ENCODE data around the gene TMEM203.
"Not testable (repeated sequence)": the region's sequence is repeated elsewhere in the genome, so short reads cannot be mapped to it uniquely, and the experiment has no call there.

TMEM203 gene

DNA sequence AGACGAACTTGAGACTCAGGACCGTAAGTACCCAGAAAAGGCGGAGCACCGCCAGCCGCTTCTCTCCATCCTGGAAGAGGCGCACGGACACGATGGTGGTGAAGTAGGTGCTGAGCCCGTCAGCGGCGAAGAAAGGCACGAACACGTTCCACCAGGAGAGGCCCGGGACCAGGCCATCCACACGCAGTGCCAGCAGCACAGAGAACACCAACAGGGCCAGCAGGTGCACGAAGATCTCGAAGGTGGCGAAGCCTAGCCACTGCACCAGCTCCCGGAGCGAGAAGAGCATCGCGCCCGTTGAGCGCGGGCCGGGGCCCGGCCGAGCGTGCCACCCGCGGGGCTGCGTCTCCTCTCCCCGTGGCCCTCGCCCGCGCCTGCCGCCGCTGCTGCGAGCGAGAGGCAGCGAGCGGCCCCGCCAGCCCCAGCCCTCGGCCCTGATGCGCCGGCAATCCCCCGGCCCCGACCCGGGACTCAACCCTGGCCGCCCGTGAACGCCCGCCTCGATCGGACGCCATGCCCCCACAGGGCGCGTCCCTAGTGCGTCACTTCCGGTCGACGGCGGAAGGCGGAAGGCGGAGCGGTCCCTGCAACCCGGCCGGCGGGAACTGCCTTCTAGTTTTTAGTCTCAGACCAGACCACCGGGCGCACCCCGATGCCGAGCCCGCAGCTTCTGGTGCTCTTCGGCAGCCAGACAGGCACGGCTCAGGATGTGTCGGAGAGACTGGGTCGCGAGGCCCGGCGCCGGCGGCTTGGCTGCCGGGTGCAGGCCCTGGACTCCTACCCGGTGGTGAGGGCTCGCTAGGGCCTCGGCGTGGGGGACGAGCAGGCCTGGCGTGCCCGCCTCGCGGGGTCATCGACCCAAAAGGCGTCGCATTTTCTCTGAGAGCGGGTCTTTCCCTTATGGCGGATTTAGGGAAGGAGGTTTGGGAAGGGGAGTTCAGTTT is at the start of gene TMEM203, which contains the start of gene NDOR1:
TSS of gene TMEM203 (minus strand) at position 523 of the 944 bp plus-strand sequence. CDS start at position 289, 234 bp downstream.
TSS of gene NDOR1 (plus strand) at position 575 of the 944 bp plus-strand sequence. CDS start at position 653, 78 bp downstream.
- FAIRE-seq (peak; percentile 37), DNase-seq (ENCODE audit: low spot score) (peak; percentile 92)

GRCh38 chr9:137254624-137255447 is 49.4 kb upstream of the TMEM203 start, which contains the start of gene NELFB:
Gene NELFB, plus strand, starts transcription at chr9:137255327.
- DNase-seq (ENCODE audit: low spot score): peak; percentile 98
- peak; percentile 84 for FAIRE-seq

- DNase-seq (ENCODE audit: low spot score) (no peak), FAIRE-seq (no peak)
These were observed 48.5 kb upstream of the TMEM203 start for GRCh38 chr9:137253717-137254623.

GRCh38 chr9:137252555-137253506 is 47.4 kb upstream of the TMEM203 start:
- FAIRE-seq (no peak), DNase-seq (ENCODE audit: low spot score) (no peak)

GRCh38 chr9:137251490-137252268 is 46.2 kb upstream of the TMEM203 start:
- FAIRE-seq: no peak

GRCh38 chr9:137251194-137251461 is 45.7 kb upstream of the TMEM203 start, which contains the start of gene STPG3:
Gene STPG3, plus strand, starts transcription at chr9:137251286. Its CDS starts 1 bp downstream, at chr9:137251287.
- FAIRE-seq (no peak), DNase-seq (ENCODE audit: low spot score) (no peak)

More at GRCh38 chr9:137251490-137252268, 46.2 kb upstream of the TMEM203 start:
- no peak for DNase-seq (ENCODE audit: low spot score)

GRCh38 chr9:137250329-137251193 is 45.1 kb upstream of the TMEM203 start:
- FAIRE-seq (no peak), DNase-seq (ENCODE audit: low spot score) (no peak)

GRCh38 chr9:137247916-137248175 is 42.4 kb upstream of the TMEM203 start:
- FAIRE-seq (no peak), DNase-seq (ENCODE audit: low spot score) (no peak)

DNA sequence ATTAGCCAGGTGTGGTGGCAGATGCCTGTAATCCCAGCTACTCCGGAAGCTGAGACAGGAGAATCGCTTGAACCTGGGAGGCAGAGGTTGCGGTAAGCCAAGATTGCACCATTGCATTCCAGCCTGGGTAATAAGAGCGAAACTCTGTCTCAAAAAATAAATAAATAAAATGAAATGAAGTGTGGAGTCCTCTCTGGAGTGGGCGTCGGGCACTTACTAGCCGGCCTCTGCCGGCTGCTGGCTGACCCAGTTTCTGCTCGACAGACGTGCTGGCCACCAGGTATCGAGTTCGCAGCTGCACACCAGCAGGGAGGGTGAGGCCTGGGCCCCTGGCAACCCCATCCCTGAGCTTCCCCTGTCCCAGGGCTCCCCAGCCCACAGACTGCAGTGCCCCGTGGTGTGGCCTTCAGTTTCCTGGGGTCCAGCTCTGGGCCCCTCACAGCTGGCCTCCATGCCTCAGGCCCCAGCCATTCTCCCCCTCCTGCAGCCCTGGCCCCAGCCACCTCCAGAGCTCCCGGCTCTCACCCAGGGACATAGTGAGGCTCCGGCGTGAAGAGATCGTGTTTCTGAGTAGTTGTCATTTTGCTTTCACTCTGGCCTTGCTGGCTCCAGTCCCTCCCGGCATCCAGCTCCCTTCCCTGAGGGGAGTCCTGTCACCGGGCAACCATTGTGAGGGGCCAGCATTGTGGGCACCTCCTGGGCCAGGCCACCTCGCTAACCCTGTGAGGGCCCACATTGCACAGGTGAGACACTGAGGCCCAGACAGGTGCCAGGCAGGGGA is 41.9 kb upstream of the TMEM203 start:
- DNase-seq (ENCODE audit: low spot score) (no peak), FAIRE-seq (no peak)

DNA sequence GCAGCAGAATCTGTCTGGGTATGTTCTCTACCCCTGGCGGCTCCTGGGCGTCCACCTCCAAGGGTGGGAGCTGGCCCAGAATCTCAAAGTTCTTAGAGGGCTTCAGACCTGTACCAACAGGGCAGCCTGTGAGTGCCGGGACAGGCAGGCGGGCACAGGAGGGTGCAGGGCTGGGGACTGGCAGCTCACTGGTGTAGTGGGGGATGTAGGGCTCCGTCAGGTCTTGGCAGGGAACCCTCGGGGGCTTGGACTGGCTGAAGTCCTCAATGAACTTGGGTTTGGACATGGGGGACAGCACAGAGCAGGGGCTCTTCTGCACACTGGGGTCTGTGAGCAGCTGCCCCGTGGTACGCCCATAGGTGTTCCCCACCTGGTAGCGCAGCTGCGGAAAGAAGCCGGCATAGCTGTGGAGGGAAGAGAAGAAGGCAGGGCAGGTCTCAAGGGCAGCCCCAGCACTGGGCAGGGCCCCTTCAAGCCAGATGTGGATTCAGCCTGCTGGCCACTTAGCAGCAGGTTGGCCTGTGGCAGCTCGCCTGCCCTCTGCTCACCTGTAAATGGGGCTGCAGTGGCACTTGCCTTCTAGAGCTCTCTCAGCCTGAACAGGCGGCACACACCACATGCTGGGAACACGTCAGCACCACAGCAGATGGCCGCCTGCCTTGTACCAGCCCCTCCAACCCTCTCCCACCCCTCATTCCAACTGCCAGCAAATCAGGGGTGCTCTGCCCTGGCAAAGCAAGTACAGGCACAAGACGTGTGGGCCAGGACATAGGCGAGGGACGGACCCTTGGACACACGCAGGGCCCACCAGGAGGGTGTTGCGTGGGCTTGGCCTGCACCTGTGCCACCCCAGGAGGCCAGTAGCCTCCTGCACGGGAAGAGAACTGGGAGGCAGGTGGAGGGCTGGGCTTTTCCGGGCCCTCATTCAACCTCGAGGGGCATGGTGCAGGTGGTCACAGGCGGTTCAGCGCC is 40.3 kb upstream of the TMEM203 start:
- DNase-seq (ENCODE audit: low spot score) (no peak), FAIRE-seq (no peak)

DNA sequence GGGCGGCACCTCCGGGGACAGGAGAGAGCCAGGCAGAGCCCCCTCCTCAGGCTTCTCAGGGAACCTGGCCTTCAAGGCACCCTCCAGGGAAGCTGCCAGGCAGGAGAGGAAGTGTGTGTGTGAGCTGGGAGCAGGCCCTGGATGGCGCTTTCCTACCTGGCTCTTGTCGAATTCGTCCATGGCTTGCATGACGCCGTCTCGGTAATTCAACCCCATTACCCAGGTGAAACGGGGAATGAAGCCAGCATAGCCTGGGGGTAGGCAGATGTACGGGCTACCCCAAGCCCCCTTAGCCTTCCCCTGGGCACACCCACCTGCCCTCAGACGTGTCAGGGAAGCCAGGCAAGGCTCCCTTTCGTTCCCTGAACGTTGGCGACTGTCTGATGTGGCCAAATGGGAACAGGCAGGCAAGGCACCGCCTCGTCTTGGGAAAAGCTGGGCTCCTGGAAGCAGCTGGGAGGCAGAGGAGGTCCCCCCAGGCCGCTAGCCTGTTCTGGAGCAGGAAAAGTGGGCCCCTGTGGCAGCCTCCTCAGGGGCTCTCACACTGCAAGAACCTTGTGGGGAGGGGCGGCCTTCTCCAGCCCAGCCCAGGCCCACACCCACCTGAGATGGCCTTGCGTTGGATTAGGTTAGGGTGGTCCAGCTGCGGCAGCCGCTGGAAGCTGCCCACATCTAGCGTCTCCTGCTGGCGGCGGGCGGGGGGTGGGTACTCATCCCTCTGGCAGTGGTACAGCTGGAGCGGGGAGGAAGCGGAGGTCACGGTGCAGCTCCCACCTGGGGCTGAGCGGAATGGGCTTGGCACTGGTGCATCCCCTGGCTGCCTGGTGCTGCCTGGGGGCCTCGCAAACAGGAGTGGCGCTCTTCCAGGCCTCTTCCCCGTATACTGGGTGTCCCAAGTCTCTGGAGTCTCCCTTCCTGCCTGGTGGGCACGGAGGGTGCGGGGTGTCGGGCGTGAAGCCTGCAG is 39.3 kb upstream of the TMEM203 start:
- DNase-seq (ENCODE audit: low spot score) (no peak), FAIRE-seq (no peak)

DNA sequence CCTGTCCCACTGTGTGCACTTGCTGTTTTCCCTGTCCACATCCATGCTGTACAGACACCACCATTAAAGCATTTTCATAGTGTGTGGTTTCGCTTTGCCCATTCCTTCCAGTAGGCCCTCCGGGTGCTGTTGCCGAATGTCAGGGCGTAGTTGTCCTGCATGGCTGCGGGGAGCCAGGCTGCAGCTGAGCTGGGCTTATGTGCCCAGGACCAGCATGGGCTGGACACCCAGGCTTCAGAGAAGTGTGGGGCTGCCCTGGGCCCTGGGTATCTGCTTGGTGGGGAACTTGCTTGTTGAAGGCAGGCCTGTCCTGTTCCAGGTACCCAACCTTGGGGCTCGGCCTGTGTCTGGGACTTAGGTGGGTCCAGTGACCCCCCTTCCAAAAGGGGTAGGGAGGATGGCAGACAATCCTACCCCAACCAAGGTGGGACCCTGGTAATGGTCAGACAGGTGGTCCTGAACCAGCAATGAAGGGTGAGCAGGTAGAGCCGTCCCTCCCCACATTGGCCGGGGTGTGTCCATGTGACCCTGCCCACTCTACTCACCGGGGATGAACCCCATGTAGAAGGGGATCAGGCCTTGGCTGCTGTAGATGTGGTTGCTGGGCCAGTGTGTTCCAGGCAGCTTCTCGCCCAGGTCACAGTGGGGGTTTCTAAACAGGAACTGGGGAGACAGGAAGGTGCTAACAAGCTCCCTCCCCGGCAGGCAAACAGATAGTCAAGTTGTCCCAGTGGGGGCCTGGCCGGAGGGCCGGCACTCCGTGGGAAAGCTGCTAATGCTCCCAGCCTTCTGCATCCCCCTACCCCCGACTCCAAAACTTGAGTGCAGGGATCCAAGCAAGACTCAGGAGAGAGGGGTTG is 38.4 kb upstream of the TMEM203 start:
- no peak for DNase-seq (ENCODE audit: low spot score)
- peak; percentile 42 for FAIRE-seq

DNA sequence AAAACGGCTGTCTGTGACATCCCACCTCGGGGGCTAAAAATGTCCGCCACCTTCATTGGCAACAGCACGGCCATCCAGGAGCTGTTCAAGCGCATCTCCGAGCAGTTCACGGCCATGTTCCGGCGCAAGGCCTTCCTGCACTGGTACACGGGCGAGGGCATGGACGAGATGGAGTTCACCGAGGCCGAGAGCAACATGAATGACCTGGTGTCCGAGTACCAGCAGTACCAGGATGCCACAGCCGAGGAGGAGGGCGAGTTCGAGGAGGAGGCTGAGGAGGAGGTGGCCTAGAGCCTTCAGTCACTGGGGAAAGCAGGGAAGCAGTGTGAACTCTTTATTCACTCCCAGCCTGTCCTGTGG is 37.8 kb upstream of the TMEM203 start:
- not testable (repeated sequence) for DNase-seq (ENCODE audit: low spot score); FAIRE-seq
